ENCODE results near the gene ADD2. TPM values are rescaled to one million over a fixed set of nuclear protein-coding genes. Genes with fewer than 3 reads are reported as not detected.

Gene ADD2
- total and polyA plus RNA-seq, 7 donors: 0.09 to 2.6 (median 0.85) TPM

DNA sequence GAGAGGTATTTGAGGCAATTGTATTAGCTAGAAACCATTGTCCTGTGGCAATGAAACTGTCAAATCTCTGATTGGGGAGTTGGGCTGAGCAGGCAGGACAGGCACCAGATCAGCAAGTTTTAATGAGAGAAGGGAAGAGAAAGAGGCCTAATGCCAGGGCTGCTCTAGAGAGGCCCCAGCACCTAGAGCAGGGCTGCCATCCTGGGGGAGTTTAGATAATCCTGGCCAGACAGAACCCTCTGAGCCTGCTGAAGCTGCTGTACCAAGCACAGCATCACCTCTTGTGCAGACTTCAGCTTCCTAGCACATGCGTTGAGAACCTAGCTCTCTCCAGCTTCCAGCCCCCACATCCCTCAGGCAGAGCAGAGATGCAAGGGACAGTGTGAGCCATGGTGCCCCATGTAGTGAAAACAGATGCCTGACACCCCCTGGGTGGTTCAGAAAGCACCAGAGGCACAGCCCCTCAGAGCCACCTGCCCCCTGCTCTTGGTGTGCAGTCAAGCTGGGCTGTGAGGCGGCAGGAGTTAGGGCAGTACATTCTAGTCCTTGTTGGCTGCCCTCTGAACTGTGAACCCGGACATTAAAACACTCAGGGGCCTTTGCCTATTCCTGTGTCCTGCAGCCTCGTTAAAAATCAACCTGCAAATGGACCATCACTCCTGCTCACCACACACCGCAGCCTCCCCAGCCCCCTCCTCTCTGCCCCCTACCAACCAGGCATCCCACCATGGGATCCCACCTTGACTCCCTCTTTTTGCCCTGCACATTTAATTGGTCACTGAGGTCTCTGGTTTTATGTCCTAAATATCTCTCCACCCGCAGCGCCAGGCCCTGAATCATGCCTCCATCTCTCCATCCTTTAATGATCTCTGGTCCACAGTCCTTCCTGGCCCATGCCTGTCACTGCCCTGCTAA lies 52.7 kb downstream of the ADD2 start:
- Histone ChIP-seq H3K9me3 (no peaks in the 10 kb centered on the region), H3K4me3 (no peak overlapping the region), H3K36me3 (ENCODE audit: insufficient read depth in 1 of 2, low read depth in 1 of 2) (no peaks in the 10 kb centered on the region), H3K27me3 (ENCODE audit: insufficient read depth in 3 of 3, low read length in 2 of 3) (no peaks in the 10 kb centered on the region), H3K4me1 (no peaks in the 10 kb centered on the region), H3K27ac (no peak overlapping the region)
- TF ChIP-seq, protein P1, sequence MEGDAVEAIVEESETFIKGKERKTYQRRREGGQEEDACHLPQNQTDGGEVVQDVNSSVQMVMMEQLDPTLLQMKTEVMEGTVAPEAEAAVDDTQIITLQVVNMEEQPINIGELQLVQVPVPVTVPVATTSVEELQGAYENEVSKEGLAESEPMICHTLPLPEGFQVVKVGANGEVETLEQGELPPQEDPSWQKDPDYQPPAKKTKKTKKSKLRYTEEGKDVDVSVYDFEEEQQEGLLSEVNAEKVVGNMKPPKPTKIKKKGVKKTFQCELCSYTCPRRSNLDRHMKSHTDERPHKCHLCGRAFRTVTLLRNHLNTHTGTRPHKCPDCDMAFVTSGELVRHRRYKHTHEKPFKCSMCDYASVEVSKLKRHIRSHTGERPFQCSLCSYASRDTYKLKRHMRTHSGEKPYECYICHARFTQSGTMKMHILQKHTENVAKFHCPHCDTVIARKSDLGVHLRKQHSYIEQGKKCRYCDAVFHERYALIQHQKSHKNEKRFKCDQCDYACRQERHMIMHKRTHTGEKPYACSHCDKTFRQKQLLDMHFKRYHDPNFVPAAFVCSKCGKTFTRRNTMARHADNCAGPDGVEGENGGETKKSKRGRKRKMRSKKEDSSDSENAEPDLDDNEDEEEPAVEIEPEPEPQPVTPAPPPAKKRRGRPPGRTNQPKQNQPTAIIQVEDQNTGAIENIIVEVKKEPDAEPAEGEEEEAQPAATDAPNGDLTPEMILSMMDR (IDR thresholded peaks at IDR 0.05): no peak
- WGBS, 3 donors: 76 to 80% (median 77%) methylated on average over 7 of the region's 7 CpGs
- intact Hi-C loops (cut with DNase I): no loop called here
- ATAC-seq (no peak), DNase-seq (no peak)

DNA sequence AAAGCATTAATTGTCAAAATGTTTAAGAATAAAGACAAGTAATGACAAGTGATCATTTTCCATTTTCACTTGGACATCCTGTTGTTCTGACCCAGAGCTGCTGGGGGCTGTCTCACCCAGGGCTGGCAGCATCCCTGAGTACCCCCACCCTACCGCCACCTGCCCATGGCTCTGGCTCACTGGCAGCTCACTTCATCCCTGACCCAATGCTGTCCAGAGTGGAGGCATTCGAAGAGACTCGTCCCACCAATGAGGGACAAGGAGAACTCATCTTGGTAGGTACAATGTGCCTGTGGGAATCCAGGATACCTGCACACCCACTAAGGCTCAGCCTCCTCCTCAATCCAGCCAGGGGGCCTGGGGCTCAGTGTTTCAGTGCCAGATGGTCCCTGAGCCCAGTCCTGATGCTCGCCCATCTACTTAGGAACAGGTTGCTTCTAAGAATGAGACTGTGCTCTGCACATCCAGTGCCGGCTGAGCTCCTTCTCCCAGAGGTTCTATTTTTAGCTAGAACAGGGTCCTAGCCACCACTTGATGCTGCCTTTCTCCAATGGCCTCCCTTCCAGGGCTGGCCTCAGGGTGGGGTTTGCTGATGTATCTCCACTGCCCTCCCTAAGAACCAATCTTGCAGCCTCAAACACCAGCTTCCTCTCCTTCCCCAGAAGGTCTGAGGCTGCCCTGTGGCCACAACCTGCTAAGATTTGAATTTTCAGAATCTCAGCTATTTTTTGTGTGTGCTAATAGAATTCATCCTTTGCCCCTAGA lies 53.7 kb downstream of the ADD2 start:
- Histone ChIP-seq H3K4me3 (no peak overlapping the region), H3K4me1 (no peaks in the 10 kb centered on the region), H3K27me3 (ENCODE audit: insufficient read depth in 3 of 3, low read length in 2 of 3) (no peaks in the 10 kb centered on the region), H3K9me3 (no peaks in the 10 kb centered on the region), H3K27ac (no peak overlapping the region), H3K36me3 (ENCODE audit: insufficient read depth in 1 of 2, low read depth in 1 of 2) (no peaks in the 10 kb centered on the region)
- 82 to 84% (median 82%) methylated on average over 5 of the region's 5 CpGs for WGBS, 3 donors
- ATAC-seq: no peak
- no peak for DNase-seq
- TF ChIP-seq, protein P1 (IDR thresholded peaks at IDR 0.05): no peak
- intact Hi-C loops (cut with DNase I): no loop called here

DNA sequence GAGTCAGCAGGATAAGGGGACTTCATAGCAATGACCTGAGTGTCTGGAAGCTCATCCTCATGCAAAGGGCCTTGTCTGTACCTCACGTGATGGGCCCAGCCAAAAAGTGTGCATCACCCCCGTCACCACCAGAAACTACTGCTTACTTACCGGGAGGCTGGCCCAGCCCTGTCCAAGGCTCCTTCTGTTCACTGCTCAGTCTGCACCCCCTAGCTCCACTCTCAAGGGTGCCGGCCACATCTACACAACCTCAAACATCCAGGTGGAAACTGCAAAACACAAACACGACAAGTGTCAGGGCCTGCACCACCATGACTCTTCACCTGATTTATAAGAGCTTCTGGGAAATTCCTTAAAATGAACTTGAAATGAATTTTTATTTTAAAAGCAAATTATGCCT lies 55.1 kb downstream of the ADD2 start:
- TF ChIP-seq, protein P1 (IDR thresholded peaks at IDR 0.05): no peak
- Histone ChIP-seq H3K4me1 (no peaks in the 10 kb centered on the region), H3K9me3 (no peaks in the 10 kb centered on the region), H3K4me3 (no peak overlapping the region), H3K36me3 (ENCODE audit: insufficient read depth in 1 of 2, low read depth in 1 of 2) (no peaks in the 10 kb centered on the region), H3K27ac (no peak overlapping the region), H3K27me3 (ENCODE audit: insufficient read depth in 3 of 3, low read length in 2 of 3) (no peaks in the 10 kb centered on the region)
- DNase-seq: no peak
- WGBS, 3 donors: 87 to 94% (median 88%) methylated on average over 5 of the region's 5 CpGs
- no peak for ATAC-seq
- intact Hi-C loops (cut with DNase I): no loop called here

DNA sequence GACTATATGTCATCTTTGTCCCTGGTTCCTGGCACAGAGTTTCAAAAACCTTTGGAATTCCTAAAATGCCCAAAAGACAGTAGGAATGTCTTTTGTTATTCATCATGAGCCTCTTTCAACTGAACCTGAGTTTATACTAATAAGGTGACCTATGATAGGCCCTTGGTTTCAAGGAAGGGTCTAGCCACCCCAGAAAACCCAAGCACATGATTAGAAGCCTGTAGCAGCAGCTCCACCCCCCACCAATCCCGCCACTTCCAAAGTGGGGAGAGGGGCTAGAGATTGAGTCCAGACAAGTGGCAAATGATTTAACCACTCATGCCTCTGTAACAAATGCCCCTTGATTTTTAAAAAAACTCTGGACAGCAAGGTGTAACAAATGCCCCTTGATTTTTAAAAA lies 56.8 kb downstream of the ADD2 start:
- H3K36me3 ChIP-seq (ENCODE audit: insufficient read depth in 1 of 2, low read depth in 1 of 2): no peaks in the 10 kb centered on the region
- H3K4me3 ChIP-seq: no peak overlapping the region
- no peaks in the 10 kb centered on the region for H3K9me3 ChIP-seq
- DNase-seq (no peak), ATAC-seq (no peak)
- TF ChIP-seq, protein P1 (IDR thresholded peaks at IDR 0.05): no peak
- 79 to 87% (median 80%) methylated on average over 1 of the region's 1 CpG for WGBS, 3 donors
- intact Hi-C loops (cut with DNase I): no loop called here
- no peak overlapping the region for H3K27ac ChIP-seq
- no peaks in the 10 kb centered on the region for H3K27me3 ChIP-seq (ENCODE audit: insufficient read depth in 3 of 3, low read length in 2 of 3)
- H3K4me1 ChIP-seq: no peaks in the 10 kb centered on the region
